Activated CD4-positive, CD25-positive, alpha-beta regulatory T cell treated with anti-CD3 and anti-CD28 coated beads, Interleukin-2, amount 50 U/mL, for 24 hours (primary cell): ENCODE results near the gene IVD.

ENCODE experiments used
- ATAC-seq, 2 donors: fragments of 150-1000 bp; cut with Tn5 transposase; one replicate each; pipeline ENCODE4 v1.10.0; 2021; ENCODE audit warnings: mild to moderate bottlenecking in 1 of 2, moderate library complexity in 1 of 2

Gene IVD

GRCh38 chr15:40377606-40378005 lies 28.0 kb upstream of the IVD start:
- ATAC-seq, result no peak

DNA sequence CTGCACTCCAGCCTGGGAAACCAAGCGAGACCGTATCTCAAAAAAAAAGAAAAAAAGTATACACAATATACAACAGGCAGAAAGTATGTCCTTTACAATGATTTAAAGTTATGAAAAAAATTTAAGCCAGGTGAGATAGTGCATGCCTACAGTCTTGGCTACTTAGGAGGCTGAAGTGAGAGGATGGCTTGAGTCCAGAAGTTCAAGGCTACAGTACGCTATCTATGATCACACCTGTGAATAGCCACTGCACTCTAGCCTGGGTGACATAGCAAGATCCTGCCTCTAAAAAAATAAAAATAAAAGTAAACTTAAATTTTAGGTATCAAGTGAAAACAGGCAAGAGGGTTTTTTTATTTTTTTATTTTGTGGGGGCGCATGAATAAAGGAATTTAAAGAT lies 26.2 kb upstream of the IVD start:
- no peak for ATAC-seq

- no peak for ATAC-seq
Measured at GRCh38 chr15:40379853-40380252, 25.7 kb upstream of the IVD start.

- no peak for ATAC-seq
Measured at GRCh38 chr15:40380636-40381035, 25.0 kb upstream of the IVD start.

DNA sequence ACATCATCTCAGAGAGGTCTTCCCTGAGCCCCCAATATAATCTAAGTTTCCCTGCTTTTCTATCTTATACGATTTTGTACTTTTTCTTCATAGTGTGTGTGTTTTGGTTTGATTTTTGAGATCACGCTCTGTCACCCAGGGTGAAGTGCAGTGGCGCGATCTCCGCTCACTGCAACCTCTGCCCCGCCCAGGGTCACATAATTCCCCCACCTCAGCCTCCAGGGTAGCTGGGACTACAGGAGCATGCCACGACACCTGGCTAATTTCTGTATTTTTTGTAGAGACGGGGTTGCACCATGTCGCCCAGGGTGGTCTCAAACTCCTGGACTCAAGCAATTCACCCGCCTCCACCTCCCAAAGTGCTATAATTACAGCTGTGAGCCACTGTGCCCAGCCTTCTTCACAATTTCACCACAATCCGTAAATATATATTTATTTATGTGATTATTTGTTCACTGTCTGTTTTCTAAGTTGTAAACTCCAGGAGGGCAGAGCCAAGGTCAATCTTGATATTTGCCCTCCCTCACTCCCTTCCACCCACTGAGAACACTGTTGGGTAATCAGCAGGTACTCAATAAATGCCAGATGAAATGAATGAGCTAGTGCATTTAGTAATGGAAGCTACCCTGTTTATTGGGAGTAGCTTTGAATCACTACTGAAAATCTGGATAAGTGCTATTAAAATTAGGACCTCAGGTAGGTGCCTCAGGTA lies 23.6 kb upstream of the IVD start:
- no peak for ATAC-seq

DNA sequence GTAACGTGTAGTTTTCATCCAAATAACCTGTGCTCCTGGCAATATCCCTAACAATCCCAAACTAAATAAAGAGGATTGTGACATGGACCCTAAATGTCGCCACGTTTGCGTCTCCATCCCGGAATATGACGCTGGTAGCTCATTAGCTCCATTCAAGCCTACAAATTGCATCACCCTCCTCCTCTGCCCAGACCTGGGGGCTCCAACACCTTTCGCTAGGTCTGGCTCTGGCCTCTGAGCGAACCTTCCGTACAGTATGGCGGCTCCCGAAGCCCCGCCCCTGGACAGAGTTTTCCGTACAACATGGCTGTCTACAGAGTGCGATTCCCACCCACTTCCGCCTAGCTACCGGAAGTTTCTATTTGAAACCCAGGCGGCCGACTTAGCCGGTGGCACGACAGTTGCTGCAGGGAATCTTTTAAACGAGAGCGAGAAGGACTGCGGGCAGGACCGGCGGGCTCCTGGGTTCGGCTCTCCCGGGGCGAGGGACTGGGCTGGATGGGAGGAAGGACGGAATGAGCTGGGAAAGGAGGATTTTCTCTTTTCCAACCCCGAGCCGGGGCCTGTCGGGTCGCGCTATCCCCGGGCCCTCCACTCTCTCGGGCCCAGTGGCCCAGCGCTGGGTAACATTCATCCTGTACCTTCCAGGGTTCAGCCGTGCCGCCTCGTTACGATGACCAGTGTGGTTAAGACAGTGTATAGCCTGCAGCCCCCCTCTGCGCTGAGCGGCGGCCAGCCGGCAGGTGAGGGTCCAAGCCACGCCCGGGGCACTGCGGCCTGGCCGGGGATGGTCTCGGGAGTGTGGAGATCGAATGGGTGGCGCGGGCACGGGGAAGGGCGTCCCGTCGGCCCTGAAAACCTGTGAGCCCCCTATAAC lies 22.8 kb upstream of the IVD start, which contains the start of gene KNSTRN:
TSS of gene KNSTRN (plus strand) at position 142 of the 877 bp plus-strand sequence. CDS start at position 257, 115 bp downstream.
- peak; percentile 100 for ATAC-seq

DNA sequence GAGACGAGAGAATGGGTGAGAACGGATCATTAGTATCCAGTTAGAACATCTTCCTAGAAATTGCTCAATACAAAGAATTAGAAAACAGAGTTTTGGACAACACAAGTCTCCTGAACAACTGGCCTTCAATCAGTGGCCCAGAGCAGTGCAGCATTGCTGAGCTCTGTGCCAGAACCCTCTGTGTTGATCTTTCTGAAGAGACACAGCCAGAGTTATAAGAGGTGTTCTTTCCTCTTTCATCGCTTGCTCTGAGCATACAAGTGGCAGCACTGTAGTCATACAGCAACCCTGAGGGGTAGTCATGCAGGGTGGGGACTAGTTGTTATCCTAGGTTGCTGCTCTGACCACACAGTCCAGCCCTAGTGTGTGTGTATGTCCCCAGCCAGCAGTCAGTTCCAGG lies 19.1 kb upstream of the IVD start:
- ATAC-seq, result no peak

DNA sequence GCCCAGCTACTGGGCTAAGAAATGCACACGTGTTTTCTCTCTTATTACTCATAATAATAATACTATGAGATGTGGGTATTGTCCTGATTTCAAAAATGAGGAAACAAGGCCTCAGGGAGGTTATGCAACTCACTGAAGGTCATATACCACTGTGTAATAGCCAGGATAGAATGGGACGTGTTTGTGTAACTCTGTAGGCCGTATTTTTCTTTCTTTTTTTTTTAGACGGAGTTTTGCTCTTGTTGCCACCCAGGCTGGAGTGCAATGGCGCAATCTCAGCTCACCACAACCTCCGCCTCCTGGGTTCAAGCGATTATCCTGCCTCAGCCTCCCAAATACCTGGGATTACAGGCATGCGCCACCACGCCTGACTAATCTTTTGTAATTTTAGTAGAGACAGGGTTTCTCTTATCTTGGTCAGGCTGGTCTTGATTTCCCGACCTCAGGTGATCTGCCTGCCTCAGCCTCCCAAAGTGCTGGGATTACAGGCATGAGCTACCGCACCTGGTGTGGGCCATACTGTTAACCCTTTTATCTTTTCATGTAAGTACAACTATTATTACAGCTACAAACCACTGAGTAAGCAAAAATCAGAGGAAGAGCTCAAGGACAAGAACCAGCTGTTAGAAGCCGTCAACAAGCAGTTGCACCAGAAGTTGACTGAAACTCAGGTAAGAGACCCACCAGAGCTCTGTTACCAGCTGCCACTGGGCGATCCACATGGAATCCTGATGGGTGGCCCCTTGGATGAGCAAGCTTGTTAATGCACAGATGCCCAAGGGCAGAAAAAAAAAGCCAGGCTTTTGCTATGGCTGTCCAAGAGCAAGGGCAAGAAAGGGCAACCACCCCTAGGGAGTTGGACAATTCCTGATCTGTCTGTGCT lies 16.4 kb upstream of the IVD start:
- ATAC-seq, result no peak

DNA sequence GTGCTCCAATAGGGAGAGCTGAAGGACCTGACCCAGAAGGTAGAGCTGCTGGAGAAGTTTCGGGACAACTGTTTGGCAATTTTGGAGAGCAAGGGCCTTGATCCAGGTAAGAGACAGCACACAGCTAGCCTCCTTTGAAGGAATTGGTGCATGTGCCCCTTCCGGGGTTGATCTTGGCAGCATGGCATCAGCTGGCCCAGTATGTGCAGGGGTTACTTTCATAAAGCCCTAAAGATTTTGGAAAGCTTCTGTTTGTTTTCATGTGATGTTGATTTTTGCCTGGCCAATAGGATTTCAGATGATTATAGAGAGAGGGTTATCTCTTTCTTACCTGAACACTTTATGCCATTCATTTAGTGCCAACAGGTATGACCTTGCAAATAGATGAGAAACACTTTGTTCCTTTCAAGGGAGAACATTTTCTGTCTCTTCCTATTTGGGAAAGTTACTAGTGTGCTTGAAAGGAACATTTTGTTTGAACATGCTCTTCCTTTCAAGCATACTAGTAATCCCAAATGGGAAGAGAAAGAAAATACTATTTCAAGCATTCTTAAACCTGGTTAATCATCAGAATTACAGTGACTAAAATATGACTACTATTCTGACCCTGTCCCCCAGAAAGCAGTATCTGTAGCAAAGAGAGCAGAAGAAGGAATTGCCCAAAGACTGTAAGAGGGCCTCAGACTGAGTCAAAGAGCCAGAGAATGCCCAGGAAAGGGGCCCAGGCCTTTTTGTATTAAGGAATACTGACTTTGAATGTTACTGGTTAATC lies 15.6 kb upstream of the IVD start:
- ATAC-seq, result no peak

DNA sequence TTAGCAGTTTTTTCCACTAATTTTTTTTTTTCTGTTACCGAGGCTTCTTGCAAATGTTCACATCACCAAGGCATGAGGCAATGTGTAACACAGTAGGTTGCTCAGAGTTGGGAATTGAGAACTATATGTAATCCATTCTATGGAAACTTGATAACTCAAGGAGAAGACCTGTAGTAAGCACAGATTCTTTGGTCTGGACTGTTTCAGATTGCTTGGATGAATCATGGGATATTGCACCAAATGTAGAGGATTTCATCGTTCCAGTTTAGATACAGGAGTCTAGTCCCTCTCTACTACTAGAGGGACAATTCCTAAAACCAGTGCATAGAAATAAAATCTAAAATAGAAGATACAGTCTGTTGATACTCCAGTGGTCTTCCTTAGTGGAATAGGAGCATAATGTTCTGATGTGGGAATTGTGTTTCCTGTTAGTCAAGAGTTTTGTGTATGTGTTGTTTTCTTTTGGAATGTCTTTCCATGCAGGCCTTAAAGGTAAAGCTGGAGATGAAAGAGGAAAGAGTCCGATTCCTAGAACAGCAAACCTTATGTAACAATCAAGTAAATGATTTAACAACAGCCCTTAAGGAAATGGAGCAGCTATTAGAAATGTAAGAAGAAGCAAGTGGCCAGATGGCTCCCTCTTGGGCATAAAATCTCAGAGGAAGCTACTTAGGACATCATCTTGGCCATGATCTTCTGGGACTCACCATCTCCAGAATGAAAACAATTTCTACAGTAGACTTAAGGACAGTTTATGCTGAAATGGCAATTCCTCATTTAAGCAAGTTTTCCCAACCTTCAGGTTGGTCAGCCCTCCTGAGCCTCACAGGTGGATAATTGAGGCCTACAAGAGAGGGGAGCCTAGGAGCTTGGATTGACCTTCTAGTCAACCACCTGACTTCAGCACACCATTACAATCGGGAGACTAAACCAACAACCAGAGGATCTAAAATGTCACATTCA lies 12.3 kb upstream of the IVD start:
- ATAC-seq, result no peak

- no peak for ATAC-seq
Measured at GRCh38 chr15:40397688-40398412, 7.7 kb upstream of the IVD start.

DNA sequence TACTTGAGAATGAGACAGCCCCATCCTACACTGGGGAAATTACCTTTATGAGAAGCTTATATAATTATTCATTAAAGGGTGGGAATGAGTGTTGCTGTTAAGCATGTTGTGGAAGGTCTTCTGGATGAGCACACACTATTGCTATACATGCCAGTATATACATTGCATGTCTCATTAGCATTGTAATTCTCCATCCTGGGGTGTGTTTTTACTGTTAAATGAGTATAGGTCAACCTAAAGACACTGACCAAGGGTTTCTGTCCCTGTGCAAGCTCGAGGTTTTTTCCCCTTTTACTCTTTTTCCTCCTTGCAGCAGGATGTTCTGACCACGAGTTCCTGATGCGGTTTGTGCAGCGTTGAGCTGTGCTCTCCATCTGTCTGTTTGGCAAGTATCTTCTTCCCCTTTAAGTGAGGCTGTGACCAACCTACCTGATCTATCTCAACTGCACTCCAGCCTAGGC lies 7.2 kb upstream of the IVD start:
- ATAC-seq, result peak; percentile 92 to 97

DNA sequence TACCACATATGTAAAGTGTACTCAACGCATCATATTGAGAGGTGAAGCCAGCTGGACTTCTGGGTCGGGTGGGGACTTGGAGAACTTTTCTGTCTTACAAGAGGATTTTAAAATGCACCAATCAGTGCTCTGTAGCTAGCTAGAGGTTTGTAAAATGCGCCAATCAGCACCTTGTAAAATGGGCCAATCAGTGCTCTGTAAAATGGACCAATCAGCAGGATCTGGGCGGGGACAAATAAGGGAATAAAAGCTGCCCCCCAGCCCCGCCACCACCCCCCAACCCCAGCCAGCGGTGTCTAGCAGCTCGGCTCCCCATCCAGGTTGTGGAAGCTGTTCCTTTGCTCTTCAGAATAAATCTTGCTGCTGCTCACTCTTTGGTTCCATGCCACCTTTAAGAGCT lies 6.2 kb upstream of the IVD start:
- no peak for ATAC-seq

DNA sequence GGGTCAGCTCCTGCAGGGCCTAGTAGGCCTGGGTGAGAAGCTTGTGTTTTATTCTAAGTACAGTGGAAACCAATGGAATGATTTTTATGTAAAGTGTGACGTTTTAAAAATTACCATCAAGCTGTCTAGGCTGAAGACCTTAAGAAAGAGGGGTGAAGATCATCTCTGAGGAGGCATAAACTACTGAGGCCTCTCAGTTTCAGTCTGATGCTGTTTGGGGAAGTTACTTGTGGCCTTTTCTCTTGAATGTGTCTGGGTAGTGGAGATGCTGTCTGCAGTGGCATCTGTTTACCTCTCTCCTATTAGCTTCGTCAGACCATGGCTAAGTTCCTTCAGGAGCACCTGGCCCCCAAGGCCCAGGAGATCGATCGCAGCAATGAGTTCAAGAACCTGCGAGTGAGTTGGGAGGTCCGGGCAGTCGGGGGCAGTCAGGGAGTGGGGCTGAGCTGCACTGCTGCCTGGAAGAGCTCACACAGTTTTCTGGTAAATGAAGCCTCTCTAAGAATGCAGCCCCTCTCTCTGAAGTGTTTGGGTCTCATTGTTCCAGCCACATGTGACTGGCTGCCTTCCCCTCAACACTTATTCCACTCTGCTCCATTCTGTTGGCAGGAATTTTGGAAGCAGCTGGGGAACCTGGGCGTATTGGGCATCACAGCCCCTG lies 1.9 kb downstream of the IVD start:
- ATAC-seq, result no peak

- ATAC-seq, result no peak
Measured at GRCh38 chr15:40409366-40409765, 3.8 kb downstream of the IVD start.

DNA sequence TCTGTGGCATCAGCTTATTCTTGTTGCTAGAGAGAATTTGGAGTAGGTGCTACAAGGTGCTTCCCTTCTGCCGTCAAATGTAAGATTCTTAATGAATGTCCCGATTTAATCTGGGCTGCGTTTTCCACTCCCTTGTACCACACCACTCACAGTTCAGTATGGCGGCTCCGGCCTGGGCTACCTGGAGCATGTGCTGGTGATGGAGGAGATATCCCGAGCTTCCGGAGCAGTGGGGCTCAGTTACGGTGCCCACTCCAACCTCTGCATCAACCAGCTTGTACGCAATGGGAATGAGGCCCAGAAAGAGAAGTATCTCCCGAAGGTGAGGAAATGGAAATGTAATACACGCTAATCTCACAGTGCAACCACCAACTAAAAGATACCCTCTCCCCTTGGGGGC lies 4.9 kb downstream of the IVD start:
- no peak for ATAC-seq

DNA sequence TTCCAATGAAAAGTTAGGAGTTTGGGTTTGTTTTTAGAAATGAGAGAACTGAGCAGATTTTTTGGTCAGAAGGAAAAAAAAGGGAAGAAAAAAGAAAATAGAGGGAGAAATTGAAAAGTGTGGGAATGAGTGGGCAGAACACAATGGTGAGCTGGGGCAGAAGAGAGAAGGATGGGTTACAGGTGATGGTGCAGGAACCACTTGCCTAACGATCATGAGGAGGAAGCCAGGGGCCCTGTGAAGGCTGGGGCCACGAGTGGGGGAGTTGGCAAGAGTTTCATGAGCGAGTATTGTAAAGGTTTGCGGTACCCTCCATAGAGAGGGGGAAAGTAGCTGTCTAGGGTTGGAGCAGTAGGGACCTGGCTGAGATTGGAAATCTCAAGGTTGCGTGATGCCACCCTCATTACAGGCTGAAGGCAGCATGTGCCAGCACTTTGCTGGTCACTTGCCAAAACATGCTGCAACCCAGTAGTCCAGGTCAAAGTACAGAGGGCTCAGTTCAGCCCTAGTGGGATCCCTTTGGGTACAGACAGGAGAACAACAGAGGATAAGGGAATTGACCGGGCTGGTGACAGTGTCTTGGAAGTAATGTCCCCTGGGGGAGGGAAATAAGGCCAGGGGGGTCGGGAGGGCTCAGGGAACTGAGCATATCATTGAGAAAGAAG lies 6.6 kb downstream of the IVD start:
- ATAC-seq, result no peak

GRCh38 chr15:40413036-40413435 lies 7.4 kb downstream of the IVD start:
- ATAC-seq, result no peak

- ATAC-seq, result no peak
Measured at GRCh38 chr15:40414816-40415215, 9.2 kb downstream of the IVD start.
